Stromal cell of bone marrow (primary cell): Measurements from ENCODE around the gene DDC.
A peak's percentile ranks its signal among the peaks of the same experiment; 100 is the strongest.

Experiments
- DNase-seq: peaks from one replicate; pipeline ENCODE4 v3.0.0-alpha.2; 2012; ENCODE audit warnings: low read depth

Gene DDC, protein sequence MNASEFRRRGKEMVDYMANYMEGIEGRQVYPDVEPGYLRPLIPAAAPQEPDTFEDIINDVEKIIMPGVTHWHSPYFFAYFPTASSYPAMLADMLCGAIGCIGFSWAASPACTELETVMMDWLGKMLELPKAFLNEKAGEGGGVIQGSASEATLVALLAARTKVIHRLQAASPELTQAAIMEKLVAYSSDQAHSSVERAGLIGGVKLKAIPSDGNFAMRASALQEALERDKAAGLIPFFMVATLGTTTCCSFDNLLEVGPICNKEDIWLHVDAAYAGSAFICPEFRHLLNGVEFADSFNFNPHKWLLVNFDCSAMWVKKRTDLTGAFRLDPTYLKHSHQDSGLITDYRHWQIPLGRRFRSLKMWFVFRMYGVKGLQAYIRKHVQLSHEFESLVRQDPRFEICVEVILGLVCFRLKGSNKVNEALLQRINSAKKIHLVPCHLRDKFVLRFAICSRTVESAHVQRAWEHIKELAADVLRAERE

DNA sequence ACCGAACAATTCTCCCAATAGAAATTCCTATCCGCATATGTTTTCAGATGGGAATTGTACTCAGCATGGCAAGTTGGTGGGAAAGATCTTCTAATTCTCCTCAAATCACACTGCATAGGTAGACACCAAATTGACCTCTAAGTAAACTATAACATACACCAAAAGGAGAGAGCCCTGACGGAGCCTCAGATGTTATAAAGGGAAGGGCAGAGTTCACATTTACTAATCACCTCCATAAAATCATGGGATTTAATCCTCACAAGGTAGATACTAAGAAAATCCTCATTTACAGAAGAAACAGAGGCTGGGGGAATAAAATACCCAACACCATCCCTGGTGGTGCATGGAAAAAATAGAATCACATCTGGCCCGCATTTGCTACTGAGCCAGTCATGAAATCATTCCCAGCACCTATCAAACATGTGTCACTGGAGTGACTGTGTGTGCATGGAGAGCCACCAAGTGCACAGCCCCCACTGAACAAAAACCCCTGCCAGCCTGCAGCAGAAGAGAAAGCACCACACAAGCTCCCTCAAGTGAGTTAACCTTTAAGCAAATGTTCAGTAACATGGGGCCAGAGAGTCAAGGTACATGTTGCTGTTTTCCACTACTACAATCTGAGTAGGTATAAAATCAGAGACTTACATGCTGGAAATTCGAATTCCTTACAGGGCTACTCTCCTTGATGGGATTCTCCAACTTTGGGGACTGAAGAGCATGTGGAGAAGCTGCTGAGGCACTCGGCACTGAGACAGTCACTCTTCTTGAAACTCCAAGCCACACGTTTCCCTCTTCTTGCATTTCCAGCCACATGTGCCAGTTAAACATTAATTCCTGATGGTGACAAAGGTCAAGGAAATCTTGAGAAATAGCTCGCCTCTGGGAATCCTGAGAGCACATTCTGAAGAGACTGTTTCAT is at the start of gene DDC:
TSS of gene DDC (minus strand) at position 766 of the 919 bp plus-strand sequence. CDS start 21,320 bp downstream, outside the sequence.
- no peak for DNase-seq

DNA sequence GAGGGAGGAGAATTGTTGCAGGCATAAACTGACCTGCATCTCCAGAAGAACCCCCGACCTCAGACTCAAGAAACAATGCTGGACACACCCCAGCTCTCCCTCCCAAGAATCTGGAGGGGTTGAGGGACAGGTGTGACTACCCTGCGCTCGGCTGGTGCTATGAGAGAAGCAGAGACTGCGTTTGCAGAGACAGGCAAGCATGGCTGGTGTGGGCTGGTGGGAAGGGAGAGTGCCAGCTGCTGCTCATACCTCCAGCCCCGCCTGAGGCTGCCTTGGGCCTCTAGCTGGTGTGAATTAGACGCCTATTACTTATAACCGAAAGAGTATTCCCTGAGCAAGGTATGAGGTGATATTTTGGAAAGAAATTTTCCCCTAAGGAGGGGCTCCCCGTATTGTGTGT is 48.3 kb upstream of the DDC start:
- no peak for DNase-seq

DNA sequence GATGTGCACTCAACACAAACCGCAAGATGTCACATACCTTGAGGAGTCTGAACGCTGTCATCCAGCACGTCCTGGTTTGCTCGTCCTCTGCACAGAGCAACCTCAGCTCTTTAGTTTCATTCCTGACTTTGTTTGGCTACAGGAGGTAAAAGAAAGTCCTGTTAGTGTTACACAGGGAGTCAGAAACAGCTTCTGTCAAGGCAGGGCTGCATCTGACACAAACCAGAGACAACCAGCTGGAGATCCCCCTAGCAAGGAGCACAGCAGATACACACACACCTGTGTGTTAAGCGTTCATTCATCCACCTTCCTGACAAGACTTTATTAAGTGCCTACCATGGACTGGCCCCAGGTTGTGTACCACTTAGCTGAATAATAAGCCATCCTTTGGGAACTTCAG is 47.5 kb upstream of the DDC start:
- DNase-seq: no peak

DNA sequence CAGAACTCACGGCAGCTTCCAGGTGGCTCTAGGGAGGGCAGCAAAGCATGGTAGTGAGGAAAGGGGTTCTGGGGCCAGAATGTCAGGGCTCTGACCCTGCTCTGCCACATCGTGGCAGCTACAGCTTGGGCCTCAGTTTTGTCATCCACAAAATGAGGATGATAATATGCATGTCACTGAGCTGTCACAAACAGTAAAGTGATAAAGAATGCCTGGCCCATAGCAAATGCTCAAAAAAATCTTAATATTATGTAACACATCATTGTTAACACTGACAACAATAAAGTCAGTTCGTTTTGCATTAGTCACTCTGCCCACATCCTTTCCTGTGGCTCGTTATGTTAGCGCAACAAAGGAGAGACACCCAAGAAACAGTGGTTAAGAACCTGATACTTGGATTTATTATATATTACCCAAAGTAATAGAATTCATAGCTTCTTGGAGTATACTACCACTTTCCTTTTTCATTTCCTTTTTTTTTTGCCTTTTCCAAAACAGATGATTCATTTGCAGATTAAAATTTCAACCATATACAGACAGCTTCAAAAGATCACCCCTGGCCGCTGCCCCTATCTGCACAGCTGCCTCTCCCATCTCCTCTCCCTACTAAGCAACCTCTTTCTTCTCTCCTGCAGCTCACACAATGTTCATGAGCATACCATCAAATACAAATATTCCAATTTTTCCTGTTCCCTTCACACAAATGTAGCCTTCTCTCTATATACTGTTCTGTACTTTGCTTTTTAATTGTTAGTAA is 45.5 kb upstream of the DDC start:
- DNase-seq: peak; percentile 29

DNA sequence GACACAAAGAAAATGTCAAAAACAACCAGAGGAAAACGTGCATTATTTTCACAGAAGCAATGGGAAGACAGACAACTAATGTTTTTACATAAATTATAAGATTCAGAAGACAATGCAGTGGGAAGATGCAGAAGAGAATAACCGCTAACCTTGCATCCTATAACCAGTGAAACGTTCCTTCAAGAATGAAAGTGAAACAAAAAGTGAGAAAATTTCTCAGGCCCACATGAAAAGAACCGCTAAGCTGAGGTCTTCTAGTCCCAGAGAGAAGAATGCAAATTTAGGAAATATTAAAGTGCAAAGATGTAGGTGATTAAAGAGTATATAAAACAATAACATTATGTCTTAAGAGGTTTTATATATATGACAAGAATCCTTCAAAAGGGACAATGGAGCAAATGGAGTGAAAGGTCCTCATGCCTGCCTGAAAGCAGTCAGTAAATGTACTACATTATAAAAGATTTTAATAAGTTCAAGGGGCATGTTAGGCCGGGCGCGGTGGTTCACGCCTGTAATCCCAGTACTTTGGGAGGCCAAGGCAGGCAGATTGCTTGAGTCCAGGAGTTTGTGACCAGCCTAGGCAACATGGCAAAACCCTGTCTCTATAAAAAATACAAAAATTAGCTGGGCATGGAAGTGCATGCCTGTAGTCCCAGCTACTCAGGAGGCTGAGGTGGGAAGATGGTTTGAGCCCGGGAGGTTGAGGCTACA is 43.1 kb upstream of the DDC start:
- no peak for DNase-seq

DNA sequence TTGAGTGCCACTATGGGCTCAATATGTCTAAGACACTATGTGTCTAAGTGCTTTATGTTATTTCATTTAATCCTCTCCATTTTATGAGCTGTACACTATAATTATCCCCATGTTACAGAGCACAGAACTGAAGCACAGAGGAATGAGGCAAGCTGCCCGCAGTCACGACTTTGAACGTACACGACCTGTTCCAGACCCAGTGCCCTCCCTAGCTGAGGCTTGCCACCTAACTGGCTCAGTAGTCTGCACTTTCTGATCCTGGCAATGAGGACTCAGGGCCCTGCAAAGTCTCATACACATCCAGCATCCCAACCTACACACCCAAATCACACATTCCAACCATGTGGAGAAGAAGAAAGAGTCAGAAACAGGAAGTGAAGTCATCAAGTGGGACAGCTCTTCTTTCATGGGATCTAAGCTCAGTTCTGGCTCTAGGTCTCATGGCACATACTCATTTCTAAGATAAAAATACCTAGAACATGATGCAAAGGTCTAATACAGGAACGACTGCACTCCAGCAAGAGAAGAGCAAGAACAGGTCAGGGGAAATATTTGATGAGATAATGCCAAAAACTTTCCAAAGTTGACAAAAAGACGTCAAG is 42.4 kb upstream of the DDC start:
- DNase-seq: no peak

DNA sequence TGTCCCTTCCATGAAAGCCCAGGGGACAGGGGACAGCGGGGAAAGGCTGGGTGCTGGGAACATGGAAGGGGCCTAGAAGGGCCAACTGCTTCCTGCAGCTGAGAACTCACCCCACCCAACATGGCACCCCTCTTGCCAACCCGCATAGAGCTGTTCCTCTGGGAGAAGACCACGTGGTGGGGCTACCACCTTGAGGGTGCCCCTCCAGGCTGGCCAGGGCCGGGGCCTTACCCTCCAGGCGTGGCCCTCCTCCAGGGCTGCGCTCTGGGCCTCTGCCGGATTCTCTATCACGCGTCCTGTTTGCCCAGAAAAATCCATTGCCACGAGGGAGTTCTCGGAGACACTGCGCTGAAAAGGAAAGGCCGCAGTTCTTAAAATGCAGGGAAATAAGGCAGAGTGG is 39.9 kb upstream of the DDC start:
- no peak for DNase-seq

DNA sequence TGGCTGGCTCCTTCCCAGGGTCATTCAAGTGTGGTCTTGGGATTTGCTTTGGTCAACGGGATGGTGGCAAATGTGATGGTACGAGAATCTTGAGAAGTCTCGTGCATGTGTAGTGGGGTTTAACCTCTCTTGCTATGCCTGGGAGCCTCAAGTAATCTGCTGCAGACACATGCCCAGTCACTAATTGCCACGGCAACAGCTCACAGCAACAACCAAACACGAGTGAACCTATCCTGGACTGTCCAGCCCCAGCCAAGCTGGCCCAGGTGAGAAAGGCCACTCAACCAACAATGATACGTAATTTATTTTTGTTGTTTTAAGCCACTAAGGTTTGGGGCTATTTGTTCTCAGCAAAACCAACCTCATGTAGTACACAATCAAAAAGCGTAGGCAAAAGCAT is 38.1 kb upstream of the DDC start:
- no peak for DNase-seq

DNA sequence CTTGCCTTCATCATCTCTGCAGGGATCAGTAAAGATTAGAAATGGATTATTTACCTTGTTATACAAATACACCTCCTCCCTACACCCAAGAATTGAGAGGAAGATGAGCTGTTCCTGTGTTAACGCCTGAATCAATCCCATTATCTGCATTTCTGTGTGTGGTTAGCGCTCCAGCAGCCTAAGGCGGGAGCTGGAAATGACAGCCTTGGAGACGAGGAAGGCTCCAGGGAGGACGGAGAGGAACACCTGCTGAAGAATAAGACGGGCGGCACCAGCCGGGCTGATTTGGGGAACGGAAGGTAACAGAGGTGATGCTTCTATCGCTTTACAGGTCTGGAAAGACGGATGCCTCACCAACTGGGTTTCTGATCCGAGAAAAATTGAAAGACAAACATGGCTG is 34.2 kb upstream of the DDC start:
- DNase-seq: no peak

DNA sequence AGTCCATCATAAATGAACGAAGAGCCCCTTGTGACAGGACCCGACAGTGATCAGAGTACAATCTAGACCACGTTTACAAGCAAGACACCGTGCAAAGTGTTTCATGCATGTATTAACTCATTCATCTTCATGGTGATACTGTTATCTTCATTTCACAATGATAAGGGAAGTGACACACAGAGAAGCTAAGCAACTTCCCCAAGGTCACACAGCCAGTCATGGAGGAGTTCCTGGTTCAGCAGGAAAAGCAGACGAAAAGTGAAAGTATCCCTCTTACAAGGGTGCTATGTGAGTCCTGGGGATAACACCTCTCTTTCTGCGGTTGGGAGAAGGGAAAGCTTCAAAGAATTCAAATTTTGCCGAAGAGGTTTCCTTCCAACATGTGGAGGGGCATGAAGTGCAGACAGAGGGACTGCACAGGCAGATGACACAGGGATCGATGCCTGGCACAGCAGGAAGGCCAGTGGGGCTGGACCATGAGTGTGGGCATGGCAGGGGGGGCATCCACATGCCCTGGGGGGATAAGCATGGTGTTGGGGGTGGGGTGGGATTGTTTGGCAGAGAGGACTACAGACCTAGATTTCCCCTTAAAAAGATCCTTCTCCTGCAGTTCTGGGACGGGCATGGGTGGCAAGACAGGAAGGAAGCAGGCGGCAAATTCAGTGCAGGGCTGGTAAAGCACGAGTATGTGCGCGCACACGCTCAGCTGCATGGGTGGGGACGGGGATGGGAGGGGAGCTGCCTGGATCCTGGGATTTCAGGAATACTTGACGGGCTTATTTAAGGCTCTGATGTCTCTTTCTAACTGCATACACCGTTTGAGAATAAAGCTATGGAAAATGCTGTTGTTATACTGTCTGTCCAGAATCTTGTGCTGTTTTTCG is 33.5 kb upstream of the DDC start:
- DNase-seq: no peak

DNA sequence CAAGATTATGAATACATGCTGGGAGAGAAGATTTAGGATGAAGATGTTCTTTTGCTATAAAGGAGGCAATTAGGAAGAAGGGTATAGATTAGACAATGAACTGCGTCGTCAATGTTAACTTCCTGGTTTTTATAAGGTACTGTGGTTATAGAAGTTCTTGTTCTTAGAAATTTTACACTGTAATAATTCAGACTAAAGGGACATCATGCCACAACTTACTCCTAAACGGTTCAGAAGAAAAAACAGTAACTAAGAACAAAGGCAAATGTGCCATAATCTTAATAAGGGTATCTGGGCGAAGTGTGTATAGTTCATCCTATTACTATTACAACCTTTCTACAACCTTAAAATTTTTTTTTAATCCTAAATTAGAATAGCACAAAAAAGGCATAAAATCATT is 31.3 kb upstream of the DDC start:
- no peak for DNase-seq

DNA sequence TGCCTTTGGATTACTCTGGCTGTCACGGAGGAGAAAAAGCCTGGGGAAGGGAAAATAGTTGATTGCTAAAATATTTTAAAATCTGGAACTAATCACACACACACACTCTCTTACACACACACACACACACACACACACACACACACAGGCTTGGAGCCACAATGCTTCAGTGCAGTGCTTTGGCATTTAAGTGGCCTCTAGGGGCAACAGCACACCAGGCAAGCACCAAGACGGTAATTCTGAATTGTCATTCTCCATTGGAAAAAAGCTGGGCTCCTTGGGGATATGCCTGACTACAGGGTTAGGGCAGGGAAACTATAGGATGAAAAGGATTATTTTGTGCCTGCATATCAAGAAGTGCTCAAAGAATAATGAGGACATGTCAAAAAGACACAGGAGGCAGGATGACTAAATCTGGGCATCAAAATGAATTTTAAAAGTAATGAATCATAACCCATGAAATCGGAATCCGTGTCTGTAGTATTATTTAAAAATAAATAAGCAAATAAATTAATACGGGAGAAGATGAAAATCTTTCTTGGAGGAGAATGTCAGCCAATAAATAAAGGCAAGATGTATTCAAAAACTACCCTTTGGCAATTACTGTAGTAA is 30.4 kb upstream of the DDC start:
- DNase-seq: peak; percentile 37

DNA sequence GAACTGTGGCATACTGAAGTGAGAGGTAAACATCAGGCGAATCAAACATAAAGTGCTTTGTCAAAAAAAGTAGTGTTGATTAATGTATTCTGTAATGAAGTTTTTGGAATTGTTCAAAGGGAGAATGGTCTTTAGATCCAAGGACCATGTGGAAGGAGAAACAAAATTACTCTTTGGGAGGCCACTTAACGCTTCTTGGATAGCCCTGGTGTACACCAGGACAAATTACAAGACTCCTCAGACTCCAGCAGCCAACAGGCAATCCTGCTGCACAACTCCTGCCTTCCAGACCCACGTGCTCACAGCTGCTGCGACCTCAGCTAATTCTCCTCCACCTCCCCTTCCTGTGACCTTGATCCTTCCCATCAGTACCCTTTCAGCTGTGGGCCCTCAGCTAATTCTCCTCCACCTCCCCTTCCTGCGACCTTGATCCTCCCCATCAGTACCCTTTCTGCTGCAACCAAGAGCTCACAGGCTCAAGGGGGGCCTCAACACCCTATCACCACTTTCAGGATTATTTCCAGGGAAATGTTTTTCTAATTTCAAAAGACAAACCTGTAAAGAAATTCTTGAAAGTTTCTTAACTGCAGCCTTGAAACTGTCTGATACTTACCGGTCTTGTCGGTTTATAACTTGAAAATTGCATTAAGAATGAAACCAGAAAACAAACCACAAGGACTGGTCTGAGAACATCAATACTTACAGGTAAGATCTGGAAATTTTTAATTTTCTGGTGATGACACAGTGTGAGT is 29.7 kb upstream of the DDC start:
- no peak for DNase-seq

DNA sequence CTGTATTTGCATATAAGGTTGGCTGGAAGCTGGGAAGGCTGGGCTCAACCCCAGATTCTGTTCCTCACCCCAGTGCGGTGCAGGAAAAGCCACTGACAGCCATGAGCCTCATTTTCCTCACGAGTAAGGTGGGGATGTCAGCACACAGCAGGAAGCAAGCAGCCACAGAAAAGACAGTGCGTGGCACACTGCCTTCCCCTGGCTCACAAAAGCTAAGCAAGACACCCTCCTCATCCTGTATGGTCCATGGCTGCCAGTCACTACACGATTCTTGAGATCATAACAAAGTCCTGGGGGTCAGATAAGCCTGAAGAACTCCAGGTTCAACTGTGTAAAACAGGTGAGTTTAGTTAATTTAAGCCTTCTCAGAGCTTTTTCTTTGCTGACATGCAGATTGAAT is 28.9 kb upstream of the DDC start:
- no peak for DNase-seq

DNA sequence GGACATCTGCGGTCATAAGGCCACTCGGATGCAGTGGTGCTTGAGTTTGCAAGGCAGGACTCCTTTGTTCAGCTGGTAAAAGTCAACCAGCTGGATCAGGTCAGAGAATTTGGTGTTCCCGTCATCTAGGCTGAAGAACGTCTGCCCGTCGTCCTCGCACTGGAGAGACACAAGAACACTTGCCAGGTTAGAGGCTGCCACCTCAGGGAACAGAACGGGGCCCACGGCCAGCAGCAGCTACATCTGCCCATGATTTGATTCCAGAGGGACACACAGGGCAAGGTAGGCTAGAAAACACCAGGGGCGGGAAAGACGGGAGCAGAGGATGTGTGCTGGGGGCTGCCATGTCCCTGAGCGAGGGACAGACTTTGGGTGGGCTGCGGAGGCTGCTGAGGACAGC is 27.7 kb upstream of the DDC start:
- DNase-seq: no peak

DNA sequence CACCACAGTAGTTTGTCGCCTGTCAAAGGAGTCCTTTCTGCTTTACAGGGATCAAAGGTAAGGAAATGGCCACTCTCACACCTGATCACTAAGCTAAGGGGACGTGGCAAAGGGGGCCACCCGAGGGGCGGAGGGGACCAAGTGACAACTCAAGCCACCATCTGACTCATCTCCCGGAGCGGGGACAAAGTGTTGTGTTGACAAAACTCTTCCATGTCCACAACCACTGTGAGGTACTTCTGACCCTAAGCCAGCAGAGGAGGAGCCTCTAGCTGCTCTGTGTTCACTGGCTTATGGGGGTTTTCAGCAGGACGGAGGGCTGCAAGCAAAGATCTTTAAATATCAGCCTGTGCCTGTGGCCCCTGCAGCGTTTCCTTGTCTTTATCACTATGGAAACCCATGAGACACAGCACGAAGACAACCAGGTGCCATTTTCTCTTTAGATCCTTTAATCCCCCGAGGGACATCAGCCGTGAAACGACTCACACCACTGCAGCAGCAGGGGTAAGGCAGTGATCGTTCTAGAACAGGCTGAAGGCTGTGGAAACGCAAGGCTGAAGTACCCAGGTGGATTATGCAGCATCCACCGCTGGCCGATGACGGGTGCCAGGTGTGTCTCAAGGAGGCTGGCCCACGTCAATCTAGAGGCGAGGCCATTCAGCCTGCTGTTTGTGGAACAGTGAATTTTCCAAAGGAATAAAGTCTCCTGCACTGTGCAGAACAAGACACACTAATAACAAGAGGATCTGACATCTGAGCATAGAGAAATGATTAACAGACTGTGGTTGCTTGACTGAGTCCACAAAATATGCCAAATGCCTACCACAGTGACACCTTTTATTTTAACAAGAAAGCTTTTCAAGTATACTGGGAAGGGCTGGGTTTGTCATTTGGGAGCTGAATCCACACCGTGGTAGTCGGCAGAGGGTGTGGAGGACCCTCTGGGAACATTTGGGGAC is 26.6 kb upstream of the DDC start:
- DNase-seq: no peak

DNA sequence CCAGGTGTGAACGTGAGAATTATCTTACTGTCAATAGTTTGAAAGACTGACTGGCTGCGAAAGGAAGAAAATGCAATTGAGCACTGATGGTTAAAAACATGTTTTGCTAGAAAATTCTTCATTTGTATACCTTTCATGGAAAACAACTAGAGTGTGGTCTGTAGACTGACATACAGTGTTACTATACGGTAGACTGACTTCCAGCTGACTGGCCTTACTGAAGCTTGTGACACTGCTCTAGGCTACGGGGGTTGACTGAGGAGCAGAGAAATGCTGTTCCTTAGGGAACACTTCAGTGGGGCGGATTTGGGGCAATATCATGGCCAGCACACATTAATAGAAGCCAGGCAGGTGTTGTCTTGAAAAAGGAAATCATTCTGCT is 25.9 kb upstream of the DDC start:
- DNase-seq: no peak

DNA sequence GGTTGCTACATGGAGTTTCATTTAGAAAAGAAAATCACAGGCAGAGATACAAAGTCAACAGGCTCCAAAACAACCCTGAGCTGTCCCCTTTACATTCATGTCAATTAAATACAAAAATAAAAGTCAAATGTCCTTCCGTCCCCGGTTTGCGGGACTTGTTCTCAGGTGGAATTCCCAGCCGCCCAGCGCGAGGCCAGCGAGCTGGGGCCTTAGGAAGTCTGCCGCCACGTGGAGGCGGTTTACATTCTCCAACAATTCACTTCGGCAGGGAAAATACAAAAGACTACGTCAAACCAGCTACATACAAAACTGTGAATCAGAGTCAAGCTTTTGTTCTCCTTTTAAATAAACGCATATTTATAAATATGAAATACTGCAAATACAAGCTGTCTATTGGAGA is 25.3 kb upstream of the DDC start:
- DNase-seq: no peak
